ENCODE data around the gene KBTBD6. TPM values are rescaled to one million over a fixed set of nuclear protein-coding genes. Genes with fewer than 3 reads are reported as not detected.

The KBTBD6 gene
- total RNA-seq, 3 donors from 2014 or later (not counting 1 experiment from before 2014, with no cell fraction given), result 1.7 to 3.2 (median 3.1) TPM

- no peak for TF ChIP-seq CTCF (IDR thresholded peaks at IDR 0.05)
- Mint-ChIP-seq H3K27me3 (ENCODE audit: low read depth in 2 of 2) (no peaks in the 10 kb centered on the region), H3K9me3 (no peaks in the 10 kb centered on the region), H3K36me3 (peaks cover 39% of the 10 kb centered on the region), H3K27ac (no peak overlapping the region), H3K4me1 (no peaks in the 10 kb centered on the region), H3K4me3 (no peak overlapping the region)
- intact Hi-C loops (cut with micrococcal nuclease), result no loop called here
- ATAC-seq, result no peak
- Histone ChIP-seq H3K4me1 (ENCODE audit: control insufficient read depth, insufficient read depth, low read length) (no peaks in the 10 kb centered on the region), H3K27ac (ENCODE audit: low read length) (no peak overlapping the region), H3K36me3 (ENCODE audit: control insufficient read depth, insufficient read depth, low read length) (peaks cover 45% of the 10 kb centered on the region), H3K9me3 (ENCODE audit: control insufficient read depth, insufficient read depth, low read length) (no peaks in the 10 kb centered on the region), H3K27me3 (ENCODE audit: control insufficient read depth, insufficient read depth, low read length) (no peaks in the 10 kb centered on the region), H3K4me3 (ENCODE audit: low read length) (no peak overlapping the region)
- 93% methylated on average over 2 of the region's 4 CpGs for WGBS (ENCODE audit: insufficient coverage)
- DNase-seq, result no peak
Observed at GRCh38 chr13:41079725-41080124, 52.9 kb downstream of the KBTBD6 start.

Other genes with a start within 250 kb of the KBTBD6 start
- gene ELF1, start 113.5 kb downstream of the KBTBD6 start, total RNA-seq, result 100 to 1,000 TPM; 174 to 216 (median 193) TPM
- gene WBP4, start 71.3 kb downstream of the KBTBD6 start, total RNA-seq, result 1 to 10 TPM; 4.2 to 6.8 (median 5.1) TPM
- gene KBTBD7, start 61.8 kb upstream of the KBTBD6 start, total RNA-seq, result 1 to 10 TPM; 2.1 to 4.1 (median 3.8) TPM
- 10 to 100 TPM; 20.3 to 24.1 (median 24.0) TPM for gene MTRF1, start 130.8 kb upstream of the KBTBD6 start, total RNA-seq
- 10 to 100 TPM; 49.4 to 55.3 (median 53.1) TPM for gene NAA16, start 178.5 kb upstream of the KBTBD6 start, total RNA-seq

Measured in natural killer cell (primary cell).